Tibial nerve (tissue), 4 donors: ENCODE data around the gene KCNQ1.

Experiments used
- EP300 ChIP-seq, 2 donors: sonication (generic); formaldehyde crosslinking; IDR thresholded peaks; one replicate each; pipeline ENCODE4 v1.6.1; 2017; ENCODE audit warnings: antibody characterized with exemption in 2 of 2, mild to moderate bottlenecking in 1 of 2
- TF ChIP-seq, protein P1 (sequence below), 5 experiments: fragments of 200-600 bp in 3 of 5; fragments of 450-650 bp in 2 of 5; sonication (generic) in 3 of 5; IDR thresholded peaks; one replicate each; pipeline ENCODE4 v1.5.1; 2016 to 2019; ENCODE audit warnings: antibody characterized with exemption in 5 of 5, mild to moderate bottlenecking in 3 of 5, moderate library complexity in 2 of 5

DNA sequence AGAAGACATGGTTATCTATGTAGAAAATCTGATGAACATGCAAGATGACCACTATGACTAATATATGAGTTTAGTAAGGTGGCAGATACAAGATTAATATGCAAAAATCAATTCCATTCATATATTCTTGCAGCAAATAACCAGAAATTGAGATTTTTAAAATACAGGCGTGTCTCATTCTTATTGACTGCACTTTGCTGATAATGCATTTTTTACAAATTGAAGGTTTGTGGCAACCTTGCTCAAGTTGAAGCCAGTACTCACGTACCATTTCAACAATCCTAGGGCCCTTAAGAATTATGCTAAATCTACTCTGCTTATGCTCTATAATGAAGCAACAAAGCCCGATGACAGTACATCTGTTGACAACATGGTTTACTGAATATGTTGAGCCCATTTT, 150.4 kb downstream of the KCNQ1 start:
- TF ChIP-seq EP300 (IDR thresholded peaks at IDR 0.05) = no peak
- TF ChIP-seq, protein P1, sequence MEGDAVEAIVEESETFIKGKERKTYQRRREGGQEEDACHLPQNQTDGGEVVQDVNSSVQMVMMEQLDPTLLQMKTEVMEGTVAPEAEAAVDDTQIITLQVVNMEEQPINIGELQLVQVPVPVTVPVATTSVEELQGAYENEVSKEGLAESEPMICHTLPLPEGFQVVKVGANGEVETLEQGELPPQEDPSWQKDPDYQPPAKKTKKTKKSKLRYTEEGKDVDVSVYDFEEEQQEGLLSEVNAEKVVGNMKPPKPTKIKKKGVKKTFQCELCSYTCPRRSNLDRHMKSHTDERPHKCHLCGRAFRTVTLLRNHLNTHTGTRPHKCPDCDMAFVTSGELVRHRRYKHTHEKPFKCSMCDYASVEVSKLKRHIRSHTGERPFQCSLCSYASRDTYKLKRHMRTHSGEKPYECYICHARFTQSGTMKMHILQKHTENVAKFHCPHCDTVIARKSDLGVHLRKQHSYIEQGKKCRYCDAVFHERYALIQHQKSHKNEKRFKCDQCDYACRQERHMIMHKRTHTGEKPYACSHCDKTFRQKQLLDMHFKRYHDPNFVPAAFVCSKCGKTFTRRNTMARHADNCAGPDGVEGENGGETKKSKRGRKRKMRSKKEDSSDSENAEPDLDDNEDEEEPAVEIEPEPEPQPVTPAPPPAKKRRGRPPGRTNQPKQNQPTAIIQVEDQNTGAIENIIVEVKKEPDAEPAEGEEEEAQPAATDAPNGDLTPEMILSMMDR (IDR thresholded peaks at IDR 0.05) = no peak
